ENCODE data around the gene TMEM179.

DNA sequence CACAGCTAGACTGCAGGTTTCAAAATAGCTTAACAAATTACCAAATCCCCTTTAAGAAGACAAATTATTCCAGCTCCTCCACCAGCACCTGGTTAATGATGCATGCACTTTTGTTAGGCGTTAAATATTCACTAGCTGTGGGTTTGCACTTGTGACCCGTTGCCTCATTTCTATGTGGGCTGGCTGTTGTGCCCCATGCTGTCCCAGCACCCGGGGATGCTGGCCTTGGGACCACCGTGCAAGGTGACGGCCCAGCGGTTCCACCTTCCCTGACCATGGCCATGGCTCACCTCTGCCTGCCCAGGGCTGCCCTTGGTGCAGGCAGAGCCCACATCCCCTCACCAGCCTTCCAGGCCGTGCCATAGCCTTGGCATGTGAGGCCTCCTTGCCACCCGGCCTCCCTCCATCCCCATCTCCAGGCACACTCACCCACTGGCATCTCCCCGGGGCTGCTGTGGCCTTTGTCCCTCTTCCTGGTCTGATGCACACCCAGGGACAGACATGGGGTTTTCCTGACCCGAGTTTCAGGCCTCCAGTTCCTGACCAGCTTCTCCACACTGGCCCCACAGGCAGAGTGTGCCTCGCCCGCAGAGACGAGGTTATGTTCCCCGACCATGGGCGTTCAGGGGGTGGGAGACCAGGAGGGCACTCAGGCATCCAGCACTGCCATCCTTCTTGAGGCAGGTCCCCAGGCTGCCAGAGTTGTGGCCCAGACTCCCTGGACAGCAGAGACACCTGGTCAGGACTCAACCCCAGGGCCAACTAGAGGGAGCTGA is 45.4 kb downstream of the TMEM179 start:
- TF ChIP-seq, protein P1, sequence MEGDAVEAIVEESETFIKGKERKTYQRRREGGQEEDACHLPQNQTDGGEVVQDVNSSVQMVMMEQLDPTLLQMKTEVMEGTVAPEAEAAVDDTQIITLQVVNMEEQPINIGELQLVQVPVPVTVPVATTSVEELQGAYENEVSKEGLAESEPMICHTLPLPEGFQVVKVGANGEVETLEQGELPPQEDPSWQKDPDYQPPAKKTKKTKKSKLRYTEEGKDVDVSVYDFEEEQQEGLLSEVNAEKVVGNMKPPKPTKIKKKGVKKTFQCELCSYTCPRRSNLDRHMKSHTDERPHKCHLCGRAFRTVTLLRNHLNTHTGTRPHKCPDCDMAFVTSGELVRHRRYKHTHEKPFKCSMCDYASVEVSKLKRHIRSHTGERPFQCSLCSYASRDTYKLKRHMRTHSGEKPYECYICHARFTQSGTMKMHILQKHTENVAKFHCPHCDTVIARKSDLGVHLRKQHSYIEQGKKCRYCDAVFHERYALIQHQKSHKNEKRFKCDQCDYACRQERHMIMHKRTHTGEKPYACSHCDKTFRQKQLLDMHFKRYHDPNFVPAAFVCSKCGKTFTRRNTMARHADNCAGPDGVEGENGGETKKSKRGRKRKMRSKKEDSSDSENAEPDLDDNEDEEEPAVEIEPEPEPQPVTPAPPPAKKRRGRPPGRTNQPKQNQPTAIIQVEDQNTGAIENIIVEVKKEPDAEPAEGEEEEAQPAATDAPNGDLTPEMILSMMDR (IDR thresholded peaks at IDR 0.05; ENCODE audit: insufficient read depth, low read length, poor library complexity, severe bottlenecking) = no peak
- no peak for TF ChIP-seq EZH2phosphoT487 (conservative IDR thresholded peaks at IDR 0.05; ENCODE audit: low read length)

Data from SU-DHL-6 (cell line).